ENCODE measurements around the gene PTGER4.

DNA sequence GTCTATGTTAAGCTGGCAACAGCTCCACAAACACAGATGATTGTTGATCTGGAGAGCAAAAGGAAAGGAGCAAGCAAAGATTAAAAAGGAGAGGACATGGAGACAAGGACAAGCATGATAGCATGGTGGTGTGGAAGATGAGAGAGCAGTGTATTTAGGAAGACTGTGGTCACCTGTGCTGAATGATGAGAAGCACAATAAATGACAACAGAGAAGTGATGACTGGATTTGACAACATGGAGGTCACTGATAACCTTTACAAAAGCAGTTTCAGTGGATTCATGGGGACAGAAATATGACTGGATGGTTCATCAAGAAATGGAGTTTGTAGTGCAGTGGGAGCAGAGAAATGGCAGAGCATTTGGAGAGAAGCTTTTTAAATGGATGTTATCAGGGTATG lies 55.9 kb downstream of the PTGER4 start:
- TF ChIP-seq EZH2 (IDR thresholded peaks at IDR 0.05; ENCODE audit: insufficient read depth, poor library complexity, severe bottlenecking) (no peak), EZH2phosphoT487 (IDR thresholded peaks at IDR 0.05; ENCODE audit: insufficient read depth, low read depth) (no peak)
